A549 (cell line): ENCODE results near the gene MRPL28. TPM values are rescaled to one million over a fixed set of nuclear protein-coding genes. Genes with fewer than 3 reads are reported as not detected.

ENCODE experiments used
- ATAC-seq, 2 experiments: fragments of 200-7000 bp in 1 of 2; fragments of >200 bp in 1 of 2; cut with Nextera tagmentation in 1 of 2; cut with Tn5 transposase in 1 of 2; 3 replicates each; pipeline versions ENCODE4 v1.8.0 to v1.9.1; 2018 to 2020; ENCODE audit warnings: mild to moderate bottlenecking in 1 of 2, moderate library complexity in 1 of 2
- CTCF ChIA-PET: fragments of 300-600 bp; sonication (Branson Sonifier 250); formaldehyde crosslinking; extraction: SDS; loops from one replicate; lab custom pipeline; 2021; ENCODE audit warnings: antibody characterized with exemption, inconsistent platforms; lab: Yijun Ruan, JAX
- POLR2A ChIA-PET: fragments of 350-600 bp; formaldehyde crosslinking; extraction: SDS; loops from one replicate; lab custom pipeline; 2021; ENCODE audit warnings: antibody characterized with exemption, inconsistent platforms; lab: Yijun Ruan, JAX
- DNase-seq, 2 experiments: peaks; one replicate each; pipeline versions ENCODE4 v3.0.0 to v3.0.0-alpha.2; 2011 to 2016; ENCODE audit warnings: low read depth in 1 of 2, low spot score in 1 of 2
- FAIRE-seq: peaks from 2 replicates; lab custom pipeline; 2011; peaks lifted over from hg19 to GRCh38; lab: Jason Lieb, UNC
- H3K27ac ChIP-seq, 2 experiments: fragments of >200 bp; sonication (Bioruptor Twin); formaldehyde crosslinking; 3 replicates each; pipeline ENCODE4 v1.5.1; 2016 to 2017
- H3K4me1 ChIP-seq: fragments of >200 bp; sonication (Bioruptor Twin); formaldehyde crosslinking; 3 replicates; pipeline ENCODE4 v1.6.1; 2016
- H3K4me2 ChIP-seq: fragments of >200 bp; sonication (Bioruptor Twin); formaldehyde crosslinking; 3 replicates; pipeline ENCODE4 v1.6.1; 2016
- H3K4me3 ChIP-seq: fragments of >200 bp; sonication (Bioruptor Twin); formaldehyde crosslinking; 3 replicates; pipeline ENCODE4 v1.5.1; 2016
- H3K9me3 ChIP-seq: fragments of >200 bp; sonication (Bioruptor Twin); formaldehyde crosslinking; 3 replicates; pipeline ENCODE4 v1.6.1; 2016
- ATOH8 ChIP-seq: fragments of 250-450 bp; sonication (Bioruptor Pico); IDR thresholded peaks from 2 replicates; pipeline ENCODE4 v1.5.0; 2020; ENCODE audit warnings: low read depth, mild to moderate bottlenecking, moderate library complexity
- CBX8 ChIP-seq: fragments of 200-600 bp; sonication (generic); IDR thresholded peaks from 2 replicates; pipeline ENCODE4 v1.6.1; 2016
- CHD4 ChIP-seq: fragments of 200-600 bp; sonication (generic); IDR thresholded peaks from 2 replicates; pipeline ENCODE4 v1.6.1; 2016; ENCODE audit warnings: antibody characterized with exemption, mild to moderate bottlenecking, borderline replicate concordance
- GATA3 ChIP-seq: IDR thresholded peaks from 2 replicates; pipeline ENCODE4 v1.6.1; 2012; ENCODE audit warnings: borderline replicate concordance
- HDAC2 ChIP-seq: fragments of 200-600 bp; sonication (generic); IDR thresholded peaks from 2 replicates; pipeline ENCODE4 v1.6.1; 2016
- MAX ChIP-seq: IDR thresholded peaks from 2 replicates; pipeline ENCODE4 v1.6.1; 2012
- NPAS2 ChIP-seq: fragments of 250-450 bp; sonication (Bioruptor Pico); IDR thresholded peaks from 2 replicates; pipeline ENCODE4 v1.8.0; 2022; ENCODE audit warnings: mild to moderate bottlenecking, moderate library complexity, borderline replicate concordance
- PHF8 ChIP-seq: fragments of 200-600 bp; sonication (generic); IDR thresholded peaks from 2 replicates; pipeline ENCODE4 v1.6.1; 2016; ENCODE audit warnings: low read depth, mild to moderate bottlenecking, antibody characterized with exemption, moderate library complexity, borderline replicate concordance
- RARB ChIP-seq: fragments of 250-450 bp; sonication (Bioruptor Pico); IDR thresholded peaks from 2 replicates; pipeline ENCODE4 v1.8.0; 2021; ENCODE audit warnings: mild to moderate bottlenecking, moderate library complexity
- USF2 ChIP-seq: fragments of 450-650 bp; IDR thresholded peaks from 2 replicates; pipeline ENCODE4 v1.6.1; 2014; ENCODE audit warnings: antibody characterized with exemption
- ZC3H11A ChIP-seq: fragments of 450-650 bp; IDR thresholded peaks from 2 replicates; pipeline ENCODE4 v1.6.1; 2014; ENCODE audit warnings: antibody characterized with exemption, mild to moderate bottlenecking
- ZSCAN20 ChIP-seq: fragments of 250-450 bp; sonication (Bioruptor Pico); IDR thresholded peaks from 2 replicates; pipeline ENCODE4 v1.8.0; 2022; ENCODE audit warnings: mild to moderate bottlenecking, moderate library complexity
- WGBS: methylation state at CpG from one replicate; pipeline ENCODE4 v1.1.6; 2017; ENCODE audit errors: missing lambda C conversion rate; 5-methylcytosine and 5-hydroxymethylcytosine counted together
- polyA plus RNA-seq, 4 experiments: library from polyadenylated mRNA; depleted of rRNA in 3 of 4; stranded (reverse); fragments of >200 nt; fragmentation: RNase III in 1 of 4; extraction: RNeasy Plus Mini Kit Qiagen cat#74134 plus additional on column Dnase treatment in 1 of 4; gene quantifications; 2 replicates in 3 of 4; 3 replicates in 1 of 4; pipeline ENCODE4 v1.2.3, GENCODE V29; 2011 to 2017

The MRPL28 gene
- polyA plus RNA-seq, 2 of the 4 experiments (the other 2 are of a cell fraction) = 130 to 139 TPM

DNA sequence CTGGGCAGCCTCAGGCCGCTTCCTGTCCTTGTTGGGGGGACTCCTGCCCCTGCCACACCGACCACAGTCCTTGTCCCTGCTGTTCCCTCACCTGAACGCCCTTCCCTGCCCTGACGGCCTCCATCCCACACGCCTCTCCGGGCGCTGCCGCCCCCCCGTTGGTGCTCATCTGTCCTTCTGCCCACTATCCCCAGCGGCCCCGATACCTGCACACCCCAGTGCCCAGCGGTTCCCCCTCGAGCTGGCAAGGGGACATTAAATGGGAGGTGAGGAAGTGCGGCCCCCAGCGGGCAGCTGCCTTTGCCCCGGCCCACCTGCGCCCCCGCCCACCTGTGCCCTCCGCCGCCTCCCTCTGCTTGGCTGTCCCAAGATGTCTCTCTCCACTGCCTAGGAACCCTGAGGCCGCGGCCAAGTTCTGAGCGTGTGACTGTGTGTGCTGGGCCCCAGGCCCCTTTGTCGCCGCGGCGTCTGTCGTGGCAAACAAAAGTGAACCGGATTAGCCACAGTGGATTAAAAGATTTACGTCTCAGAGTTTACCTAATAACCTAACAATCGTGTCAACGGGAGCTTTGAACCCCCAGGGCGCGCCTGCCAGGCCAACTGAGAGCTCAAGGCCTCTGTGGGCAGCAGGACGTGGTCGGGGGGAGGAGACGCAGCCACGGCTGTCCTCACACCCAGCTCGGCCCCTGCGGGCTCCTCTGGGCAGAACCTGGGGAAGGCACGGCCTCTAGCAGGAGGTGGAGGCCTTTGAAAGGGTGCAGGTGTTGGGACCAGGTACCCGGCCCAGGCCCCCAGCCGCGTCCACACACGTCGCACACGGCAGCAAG, 10.3 kb downstream of the MRPL28 start:
- CTCF ChIA-PET = interaction anchor here (0.7 to 4.9 kb wide), 8 partner anchors 145 to 297 kb away, joined by 4 to 80 read pairs (median 28); partner anchors contain the start of genes HBQ1 and RHBDF1
- DNase-seq (no peak), FAIRE-seq (no peak), ATAC-seq (no peak)
- H3K9me3 ChIP-seq = no peaks in the 10 kb centered on the region
- no peak for TF ChIP-seq MAX
- no peak overlapping the region for H3K4me2 ChIP-seq
- POLR2A ChIA-PET = no interaction called here
- peaks cover 7% of the 10 kb centered on the region; the same call in 2 of the 3 replicates for H3K4me1 ChIP-seq
- no peak overlapping the region for H3K4me3 ChIP-seq
- 85% methylated on average over 41 of the region's 47 CpGs for WGBS
- no peak overlapping the region for H3K27ac ChIP-seq

- 80% methylated on average over 16 of the region's 19 CpGs for WGBS
- no peak for FAIRE-seq
- Histone ChIP-seq H3K4me1 (peaks cover 7% of the 10 kb centered on the region; the same call in 2 of the 3 replicates), H3K4me2 (no peak overlapping the region)
- POLR2A ChIA-PET = no interaction called here
- no peak for ATAC-seq
- TF ChIP-seq CHD4 (no peak), HDAC2 (no peak)
- TF ChIP-seq, all 56 proteins: peak for 0
- Histone ChIP-seq H3K27ac (no peak overlapping the region), H3K9me3 (no peaks in the 10 kb centered on the region), H3K4me3 (no peak overlapping the region)
- CTCF ChIA-PET = interaction anchor here (1.3 to 4.9 kb wide), 3 partner anchors 252 to 293 kb away, joined by 4 to 62 read pairs (median 11); partner anchors contain the start of gene RHBDF1
- no peak for DNase-seq
These were observed 11.1 kb downstream of the MRPL28 start for GRCh38 chr16:359067-359763.

- no peak for FAIRE-seq
- Histone ChIP-seq H3K4me3 (no peak overlapping the region), H3K4me1 (peaks cover 3% of the 10 kb centered on the region; the same call in 1 of the 3 replicates), H3K4me2 (no peak overlapping the region), H3K27ac (no peak overlapping the region), H3K9me3 (no peaks in the 10 kb centered on the region)
- DNase-seq = no peak
- 63% methylated on average over 12 of the region's 12 CpGs for WGBS
- ChIA-PET CTCF (interaction anchor here (1.4 to 12.6 kb wide), 6 partner anchors 8 to 291 kb away, joined by 3 to 76 read pairs (median 8); partner anchors contain the start of gene FAM234A), POLR2A (no interaction called here)
- ATAC-seq = no peak
- TF ChIP-seq GATA3 (no peak), CBX8 (no peak), ZSCAN20 (CRISPR knock-in tag) (no peak), RARB (CRISPR knock-in tag) (no peak), NPAS2 (CRISPR knock-in tag) (no peak), ATOH8 (no peak), USF2 (no peak), PHF8 (no peak)
These were observed 13.6 kb downstream of the MRPL28 start for GRCh38 chr16:356741-357140.

DNA sequence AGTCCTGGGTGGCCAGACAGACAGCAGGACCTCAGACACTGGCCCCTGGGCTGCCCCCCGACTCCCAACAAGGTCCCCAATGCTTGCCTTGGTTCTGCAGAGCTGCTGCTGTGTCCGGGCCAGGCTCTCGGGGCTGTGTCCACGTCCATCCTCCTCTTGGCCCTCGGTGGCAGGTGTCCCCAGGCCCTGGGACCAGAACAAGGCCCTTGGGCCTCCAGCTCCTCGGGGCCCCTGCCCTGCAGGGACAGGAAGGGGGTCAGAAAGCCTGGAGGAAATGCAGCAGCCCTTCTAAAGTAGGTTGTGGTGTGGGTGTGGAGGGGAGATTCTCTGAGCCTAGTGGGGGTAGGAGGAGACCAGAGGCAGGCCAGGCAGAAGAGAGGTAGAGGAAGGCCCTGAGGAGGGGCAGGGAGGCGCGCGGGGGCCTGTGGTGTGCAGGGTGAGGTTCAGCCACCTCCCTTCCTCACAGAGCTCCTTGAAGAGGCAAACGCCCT, 15.3 kb downstream of the MRPL28 start:
- POLR2A ChIA-PET = interaction anchor here (0.5 to 1.3 kb wide), 2 partner anchors 16 to 216 kb away, joined by 3 to 6 read pairs; partner anchors contain the start of gene MRPL28
- Histone ChIP-seq H3K4me1 (peaks cover 13% of the 10 kb centered on the region; the same call in 2 of the 3 replicates), H3K27ac (no peak overlapping the region)
- FAIRE-seq (no peak), ATAC-seq (no peak), DNase-seq (no peak)
- CTCF ChIA-PET = interaction anchor here (1.6 to 12.6 kb wide), 5 partner anchors 10 to 289 kb away, joined by 3 to 76 read pairs (median 5); no protein-coding TSS in a partner anchor
- TF ChIP-seq ZC3H11A = no peak
- TF ChIP-seq USF2 = no peak
- TF ChIP-seq, all 56 proteins: peak for 0
- 89% methylated on average over 5 of the region's 10 CpGs for WGBS
- no peaks in the 10 kb centered on the region for H3K9me3 ChIP-seq
- H3K4me2 ChIP-seq = no peak overlapping the region
- no peak overlapping the region for H3K4me3 ChIP-seq
